Activated gamma-delta T cell treated with anti-CD3 and anti-CD28 coated beads, Interleukin-2, amount 50 U/mL, for 16 hours (primary cell): Measurements from ENCODE around the gene HOGA1.

ENCODE experiments used
- DNase-seq: peaks from one replicate; pipeline ENCODE4 v3.0.0-alpha.2; 2020; ENCODE audit warnings: low read depth

The HOGA1 gene

DNA sequence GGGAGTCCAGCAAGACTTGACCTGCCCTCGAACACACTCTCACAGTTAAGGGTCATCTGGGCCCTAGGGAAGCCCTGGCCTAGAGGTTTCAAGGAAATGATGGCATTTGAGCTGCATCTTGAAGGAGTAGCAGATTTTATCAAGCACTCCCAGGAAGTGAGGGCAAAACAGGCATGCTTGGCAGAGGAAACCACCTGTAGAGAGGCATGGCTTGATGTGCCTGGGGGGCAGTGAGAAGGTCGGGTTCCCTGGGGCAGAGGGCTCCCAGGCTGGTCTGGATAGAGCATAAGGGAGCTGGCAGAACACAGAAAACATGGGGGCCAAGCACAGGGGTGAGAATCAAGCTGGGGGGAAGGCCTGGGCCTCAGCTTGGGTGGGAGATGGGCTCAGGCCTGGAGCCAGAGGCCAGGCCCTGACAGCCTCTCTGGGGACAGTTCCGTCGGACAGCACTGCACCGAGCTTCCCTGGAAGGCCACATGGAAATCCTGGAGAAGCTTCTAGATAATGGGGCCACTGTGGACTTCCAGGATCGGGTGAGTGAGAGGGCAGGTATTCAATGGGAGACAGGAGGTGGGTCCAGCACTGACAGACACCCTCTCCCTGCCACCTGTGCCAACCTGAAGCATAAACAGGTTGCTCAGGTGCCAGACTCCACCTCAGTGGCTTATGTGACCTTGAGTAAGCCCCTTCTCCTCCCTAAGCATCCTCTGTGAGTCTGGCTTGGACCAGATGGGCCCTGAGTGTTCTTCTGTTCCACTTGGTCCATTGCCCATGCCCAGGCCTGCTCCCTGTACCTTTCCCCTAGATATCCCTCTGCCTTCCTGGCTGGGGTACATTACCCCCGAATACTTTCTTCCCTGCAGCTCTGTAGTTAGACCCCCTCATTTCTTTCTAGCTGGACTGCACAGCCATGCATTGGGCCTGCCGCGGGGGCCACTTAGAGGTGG, 3.5 kb upstream of the HOGA1 start:
- DNase-seq = no peak

DNA sequence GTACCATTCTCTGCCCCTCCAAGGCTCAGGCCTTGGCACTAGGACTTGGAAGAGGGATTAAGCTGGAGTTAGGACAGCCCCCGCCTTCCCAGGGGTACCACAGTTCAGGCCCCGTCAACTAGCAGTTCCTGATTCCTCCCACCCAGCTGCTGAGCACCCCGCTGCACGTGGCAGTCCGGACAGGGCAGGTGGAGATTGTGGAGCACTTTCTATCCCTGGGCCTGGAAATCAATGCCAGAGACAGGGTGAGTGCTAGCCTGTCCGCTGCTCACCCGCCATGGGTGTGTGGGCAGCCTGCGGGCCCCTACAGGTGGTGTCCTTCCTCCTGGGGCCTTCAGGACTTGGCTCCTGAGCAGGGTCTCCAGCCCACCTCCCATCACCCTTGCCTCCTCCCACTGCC, 2.0 kb upstream of the HOGA1 start:
- DNase-seq = no peak

DNA sequence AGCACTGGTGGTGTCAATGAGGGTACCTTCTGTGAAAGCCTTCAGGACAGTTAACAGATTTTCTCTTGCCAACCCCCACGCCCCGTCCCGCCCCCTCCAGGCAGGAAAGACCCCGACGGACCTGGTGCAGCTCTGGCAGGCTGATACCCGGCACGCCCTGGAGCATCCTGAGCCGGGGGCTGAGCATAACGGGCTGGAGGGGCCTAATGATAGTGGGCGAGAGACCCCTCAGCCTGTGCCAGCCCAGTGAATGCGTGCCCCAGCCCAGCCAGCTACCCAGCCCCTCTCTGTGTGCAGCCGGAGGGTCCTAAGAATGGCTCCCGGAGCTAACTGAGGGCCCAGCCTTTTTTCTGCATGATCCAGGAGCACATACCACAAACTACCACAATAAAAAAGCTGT, 713 bp upstream of the HOGA1 start:
- DNase-seq = no peak

DNA sequence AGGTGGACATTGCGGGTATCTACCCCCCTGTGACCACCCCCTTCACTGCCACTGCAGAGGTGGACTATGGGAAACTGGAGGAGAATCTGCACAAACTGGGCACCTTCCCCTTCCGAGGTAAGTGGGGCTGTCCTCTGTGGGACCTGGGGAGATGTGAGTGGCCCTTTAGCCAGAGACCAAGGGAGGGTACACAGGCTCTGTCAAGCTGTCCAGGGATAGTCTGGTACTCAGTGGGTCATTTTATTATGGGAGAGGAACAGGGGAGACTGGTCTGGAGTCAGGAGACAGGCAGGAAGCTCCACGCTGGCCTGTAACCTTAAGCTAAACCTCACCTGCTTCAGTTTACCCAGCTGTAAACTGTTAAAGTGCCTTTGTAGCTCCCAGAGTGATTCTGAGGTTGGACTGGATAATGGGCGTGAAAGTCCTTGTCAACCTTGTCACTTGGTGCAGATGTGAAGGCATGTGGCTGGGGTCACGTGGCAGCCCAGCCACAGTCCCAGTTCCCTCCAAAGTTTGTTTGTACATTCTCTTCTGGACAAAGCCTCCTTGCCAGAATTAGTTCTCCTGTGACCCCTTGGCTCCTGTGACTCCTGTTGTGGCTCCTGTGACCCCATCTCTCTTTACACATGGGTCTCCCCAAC, 729 bp downstream of the HOGA1 start:
- no peak for DNase-seq

DNA sequence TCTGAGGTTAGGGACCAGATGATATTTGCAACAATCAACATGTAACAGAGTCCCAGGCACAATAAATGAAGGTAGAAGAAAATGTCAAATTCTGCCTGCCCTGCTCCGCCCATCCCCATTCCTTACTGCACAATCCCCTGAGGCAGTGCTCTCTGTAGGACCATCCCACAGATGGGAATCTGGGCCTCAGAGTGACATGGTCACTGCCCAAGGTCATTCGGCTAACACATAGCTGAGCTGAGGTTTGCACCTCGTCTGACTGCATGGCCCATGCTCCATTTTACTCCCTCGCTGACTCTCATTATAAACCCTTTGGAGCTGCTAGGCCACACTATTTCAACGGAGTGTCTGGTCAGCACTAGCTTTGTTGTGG, 1.2 kb downstream of the HOGA1 start:
- DNase-seq = no peak

DNA sequence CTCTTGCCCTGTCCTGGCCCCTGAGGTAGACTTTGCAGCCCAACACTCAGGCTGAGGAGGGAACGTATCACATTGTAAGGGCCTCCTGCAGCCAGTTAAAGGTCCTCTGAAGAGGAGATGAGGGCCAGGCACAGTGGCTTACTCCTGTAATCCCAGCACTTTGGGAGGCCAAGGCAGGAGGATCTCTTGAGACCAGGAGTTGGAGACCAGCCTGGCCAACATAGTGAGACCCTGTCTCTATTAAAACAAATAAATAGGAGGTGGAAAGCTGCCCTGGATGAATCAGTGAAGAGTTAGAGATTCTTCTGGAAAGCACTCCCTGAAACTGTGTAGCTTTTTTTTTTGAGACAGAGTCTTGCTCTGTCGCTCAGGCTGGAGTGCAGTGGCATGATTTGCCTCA, 3.0 kb downstream of the HOGA1 start:
- DNase-seq = no peak

DNA sequence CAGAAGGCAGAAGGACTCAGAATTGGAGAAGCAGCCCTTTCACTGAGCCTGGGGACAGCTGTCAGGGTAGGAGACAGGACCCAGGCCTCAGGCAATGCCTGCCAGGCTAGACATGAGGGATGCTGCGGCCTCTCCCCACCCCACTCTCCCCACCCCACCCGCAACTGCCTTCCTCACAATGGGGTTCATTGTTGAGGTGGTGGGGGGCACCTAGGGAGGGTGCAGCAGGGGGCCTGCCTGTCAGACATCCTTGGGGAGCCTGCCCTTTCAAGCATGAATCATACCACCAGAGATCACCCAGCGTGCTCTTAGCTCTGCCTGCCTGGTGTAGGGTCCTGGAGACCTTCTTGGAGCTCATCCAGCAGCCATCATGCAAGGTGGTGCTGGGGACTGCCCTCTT, 5.3 kb downstream of the HOGA1 start, which contains the start of gene C10orf62:
Gene C10orf62 (plus strand): TSS at position 243 of the 400 bp plus-strand sequence. CDS start 177 bp downstream, outside the sequence.
- DNase-seq = no peak

DNA sequence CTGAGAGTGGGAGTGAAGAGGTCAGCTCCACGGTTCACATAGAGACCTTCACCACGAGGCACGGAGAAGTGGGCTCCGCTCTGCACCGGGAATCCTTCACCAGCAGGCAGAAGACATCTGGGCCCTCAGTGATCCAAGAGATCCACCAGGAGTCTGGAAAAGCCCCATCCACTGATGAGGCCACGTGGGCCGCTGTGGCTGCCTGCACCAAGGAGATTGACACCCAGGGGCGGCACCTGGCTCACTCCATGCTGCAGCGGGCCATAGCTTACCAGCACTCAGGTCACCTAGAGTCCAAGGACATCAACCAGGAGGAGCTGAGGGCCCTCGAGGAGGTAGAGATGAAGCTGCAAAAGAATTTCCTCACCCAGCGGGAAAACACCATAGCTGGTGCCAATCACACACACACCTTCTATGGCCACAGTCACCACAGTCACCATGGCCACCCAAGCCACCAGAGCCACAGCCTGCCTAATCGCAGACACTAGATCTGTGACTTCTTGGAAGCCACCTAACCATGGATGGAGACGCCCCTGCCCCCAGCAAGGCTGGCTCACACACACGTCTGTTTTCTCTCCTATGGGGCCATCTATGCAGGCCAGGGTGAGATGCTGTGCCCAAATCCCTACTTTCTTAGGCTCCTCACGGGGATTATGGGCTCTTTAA, 6.0 kb downstream of the HOGA1 start:
- no peak for DNase-seq

DNA sequence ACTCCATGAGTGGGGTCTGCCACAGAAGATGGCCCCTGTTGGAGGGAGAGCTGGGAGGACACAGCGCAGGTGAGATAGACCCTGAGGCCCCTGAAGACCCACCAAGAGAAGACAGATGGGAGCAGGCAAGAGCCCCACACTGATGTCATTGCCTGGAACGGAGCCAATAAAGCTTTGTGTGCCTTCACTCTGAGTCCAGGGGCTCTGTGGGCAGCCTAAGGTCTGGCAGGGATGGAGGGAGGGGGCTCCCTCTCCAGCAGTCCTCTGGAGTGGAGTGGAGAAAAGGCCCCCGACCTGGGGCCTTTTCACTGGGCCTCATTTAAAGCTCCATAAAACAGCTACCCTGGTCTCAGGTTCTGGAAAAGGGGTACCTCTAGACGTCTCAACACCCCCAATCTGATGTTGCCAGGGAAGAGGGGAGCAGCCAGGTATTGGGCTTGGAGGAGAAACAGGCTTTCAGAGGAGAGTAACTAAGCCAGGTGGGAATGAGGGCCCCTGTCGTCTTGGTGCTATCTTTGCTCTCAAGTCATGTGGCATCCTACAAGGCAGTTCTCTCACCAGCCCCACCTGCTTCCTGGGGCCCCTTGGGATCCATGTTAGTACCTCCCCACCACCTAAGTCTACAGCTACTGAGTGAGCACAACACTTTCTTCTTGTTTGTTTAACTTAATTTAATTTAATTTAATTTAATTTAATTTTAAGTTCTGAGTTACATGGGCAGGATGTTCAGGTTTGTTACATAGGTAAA, 6.7 kb downstream of the HOGA1 start:
- no peak for DNase-seq

DNA sequence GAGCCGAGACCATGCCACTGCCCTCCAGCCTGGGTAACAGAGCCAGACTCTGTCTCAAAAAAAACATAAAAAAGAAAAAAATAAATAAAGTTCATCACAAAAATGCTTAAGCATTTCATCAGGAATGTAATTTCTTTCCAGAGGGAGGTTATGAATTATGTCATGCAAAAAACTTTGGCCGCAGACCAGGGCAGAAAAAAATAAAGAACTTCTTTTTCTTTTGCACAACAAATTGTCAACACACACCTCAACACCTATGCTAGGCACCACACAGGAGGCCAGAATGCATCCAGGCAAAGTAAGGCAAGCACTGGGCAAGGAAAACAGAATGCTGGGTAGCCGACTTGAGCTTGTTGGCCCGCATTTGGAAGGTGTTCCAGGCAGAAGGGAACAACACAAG, 9.2 kb downstream of the HOGA1 start:
- DNase-seq = no peak

DNA sequence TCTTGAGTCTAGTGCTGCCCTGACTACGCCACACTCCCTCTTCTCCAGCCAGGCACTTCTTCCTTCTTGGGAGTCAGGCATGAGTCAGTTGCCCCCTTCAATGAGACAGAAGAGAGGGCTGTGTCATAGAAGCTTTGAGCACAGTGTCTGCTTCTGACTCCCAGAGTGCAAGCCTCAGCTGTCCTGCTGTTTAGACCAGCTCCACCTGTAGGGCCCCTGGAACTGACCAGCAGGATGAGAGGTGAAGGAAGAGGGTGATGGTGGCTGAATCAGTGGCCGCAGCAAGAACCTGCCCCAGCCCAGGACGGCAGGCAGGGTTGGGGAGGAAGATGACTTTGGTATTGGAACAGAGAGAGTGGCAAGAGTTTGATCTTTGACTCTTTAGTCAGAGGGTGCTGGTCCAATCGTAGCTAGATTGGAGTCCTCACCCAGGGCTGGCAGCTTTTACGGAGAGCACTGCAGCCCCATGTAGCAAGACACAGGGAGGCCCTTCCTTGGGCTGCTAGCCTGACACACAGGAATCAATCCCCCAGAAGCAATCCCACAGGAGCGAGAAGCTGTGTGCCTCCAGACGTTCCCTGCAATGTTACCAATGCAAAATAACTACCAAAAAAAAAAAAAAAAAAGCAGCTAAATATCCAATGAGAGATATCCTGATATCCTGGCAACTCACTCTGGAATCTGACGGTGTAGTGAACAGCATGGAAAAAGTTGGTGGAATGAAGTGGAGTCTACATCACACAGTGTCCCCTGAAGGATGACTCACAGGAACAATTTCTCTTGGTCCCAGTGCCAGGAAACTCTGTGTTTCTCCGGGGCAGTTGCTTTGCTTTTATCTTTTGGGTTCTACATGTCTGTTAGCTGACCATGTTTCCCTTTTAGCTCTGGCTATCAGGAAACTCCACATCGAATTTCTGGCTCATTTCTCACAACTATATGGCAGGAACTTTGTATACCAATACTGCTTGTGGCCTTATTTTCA, 12.2 kb downstream of the HOGA1 start:
- DNase-seq = no peak

DNA sequence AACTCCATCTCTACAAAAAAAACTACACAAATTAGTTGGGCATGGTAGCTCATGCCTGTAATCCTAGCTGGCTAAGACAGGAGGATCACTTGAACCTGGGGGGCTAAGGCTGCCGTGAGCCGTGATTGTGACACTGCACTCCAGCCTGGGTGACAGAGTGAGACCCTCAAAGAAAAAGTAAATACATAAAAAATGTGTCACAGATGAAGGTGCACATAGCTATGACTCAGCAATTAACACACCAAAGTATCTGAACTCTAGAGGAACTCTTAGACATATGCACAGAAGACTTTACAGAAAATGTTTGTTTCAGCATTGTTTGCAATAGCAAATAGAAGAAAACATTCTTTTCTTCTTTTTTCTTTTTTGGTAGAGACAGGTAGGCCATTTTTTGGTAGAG, 13.6 kb downstream of the HOGA1 start:
- DNase-seq = no peak

DNA sequence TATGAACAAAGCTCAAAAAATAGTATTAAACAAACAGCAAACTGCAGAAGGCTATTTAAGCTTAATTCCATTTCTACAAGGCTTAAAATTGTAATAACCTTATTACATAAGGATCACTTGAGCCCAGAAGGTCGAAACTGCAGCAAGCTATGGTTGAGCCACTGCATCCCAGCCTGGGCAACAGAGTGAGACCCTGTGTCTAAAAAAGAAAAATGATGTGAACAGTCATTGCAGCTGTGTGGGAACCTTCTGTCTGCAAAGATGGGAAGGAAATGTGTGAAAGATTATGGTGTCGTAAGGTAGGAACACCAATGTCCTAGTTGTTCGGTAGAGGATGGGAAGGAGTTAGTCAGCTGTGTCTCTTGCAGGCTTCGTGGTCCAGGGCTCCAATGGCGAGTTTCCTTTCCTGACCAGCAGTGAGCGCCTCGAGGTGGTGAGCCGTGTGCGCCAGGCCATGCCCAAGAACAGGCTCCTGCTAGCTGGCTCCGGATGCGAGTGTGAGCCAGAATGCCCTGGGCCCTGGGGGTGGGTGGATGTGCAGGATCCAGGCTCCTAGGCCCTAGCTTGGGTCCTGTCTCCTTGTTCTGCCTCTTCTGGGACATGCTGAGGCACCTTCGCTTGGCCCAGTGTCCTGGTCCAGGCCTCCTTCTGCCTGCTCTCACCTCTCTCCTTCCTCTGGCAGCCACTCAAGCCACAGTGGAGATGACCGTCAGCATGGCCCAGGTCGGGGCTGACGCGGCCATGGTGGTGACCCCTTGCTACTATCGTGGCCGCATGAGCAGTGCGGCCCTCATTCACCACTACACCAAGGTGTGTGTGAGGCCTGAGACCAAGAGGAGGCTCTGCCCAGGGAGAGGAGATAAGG, 14.4 kb downstream of the HOGA1 start:
- DNase-seq = no peak

DNA sequence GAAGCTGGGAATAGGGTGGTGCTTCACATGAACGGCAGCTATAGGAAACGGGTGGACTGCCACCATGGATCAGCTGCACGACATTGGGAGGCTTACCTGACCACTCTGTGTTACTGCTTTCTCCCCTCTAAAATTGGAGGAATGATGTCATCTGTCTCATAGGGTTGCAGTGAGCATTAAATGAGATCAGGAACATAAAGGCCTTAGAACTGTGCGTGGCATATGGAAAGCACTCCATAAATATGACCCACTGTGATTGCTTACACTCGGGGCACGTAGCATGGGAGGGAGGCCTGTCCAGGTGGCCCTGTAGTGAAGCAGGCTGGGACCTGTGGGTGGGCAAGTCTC, 15.1 kb downstream of the HOGA1 start:
- DNase-seq = no peak

DNA sequence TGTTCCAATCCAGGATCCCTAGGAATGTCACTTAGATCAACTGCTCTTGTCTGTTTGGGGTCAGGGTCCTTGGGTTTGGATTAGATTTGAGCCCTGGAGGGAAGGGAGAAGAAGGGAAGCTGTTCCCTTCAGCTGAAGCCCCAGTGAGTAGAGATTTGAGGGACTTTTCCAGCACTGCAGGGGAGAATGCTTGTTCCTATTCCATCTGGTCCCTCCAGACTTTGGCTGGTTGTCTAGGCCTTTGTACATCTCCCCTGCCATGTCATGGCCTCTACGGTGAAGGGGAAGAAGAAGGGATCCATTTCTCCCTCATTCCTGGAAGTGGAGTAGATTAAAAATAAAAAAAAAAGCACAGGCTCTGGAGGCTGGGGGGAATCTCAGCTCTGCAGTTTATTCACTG, 16.4 kb downstream of the HOGA1 start:
- no peak for DNase-seq

DNA sequence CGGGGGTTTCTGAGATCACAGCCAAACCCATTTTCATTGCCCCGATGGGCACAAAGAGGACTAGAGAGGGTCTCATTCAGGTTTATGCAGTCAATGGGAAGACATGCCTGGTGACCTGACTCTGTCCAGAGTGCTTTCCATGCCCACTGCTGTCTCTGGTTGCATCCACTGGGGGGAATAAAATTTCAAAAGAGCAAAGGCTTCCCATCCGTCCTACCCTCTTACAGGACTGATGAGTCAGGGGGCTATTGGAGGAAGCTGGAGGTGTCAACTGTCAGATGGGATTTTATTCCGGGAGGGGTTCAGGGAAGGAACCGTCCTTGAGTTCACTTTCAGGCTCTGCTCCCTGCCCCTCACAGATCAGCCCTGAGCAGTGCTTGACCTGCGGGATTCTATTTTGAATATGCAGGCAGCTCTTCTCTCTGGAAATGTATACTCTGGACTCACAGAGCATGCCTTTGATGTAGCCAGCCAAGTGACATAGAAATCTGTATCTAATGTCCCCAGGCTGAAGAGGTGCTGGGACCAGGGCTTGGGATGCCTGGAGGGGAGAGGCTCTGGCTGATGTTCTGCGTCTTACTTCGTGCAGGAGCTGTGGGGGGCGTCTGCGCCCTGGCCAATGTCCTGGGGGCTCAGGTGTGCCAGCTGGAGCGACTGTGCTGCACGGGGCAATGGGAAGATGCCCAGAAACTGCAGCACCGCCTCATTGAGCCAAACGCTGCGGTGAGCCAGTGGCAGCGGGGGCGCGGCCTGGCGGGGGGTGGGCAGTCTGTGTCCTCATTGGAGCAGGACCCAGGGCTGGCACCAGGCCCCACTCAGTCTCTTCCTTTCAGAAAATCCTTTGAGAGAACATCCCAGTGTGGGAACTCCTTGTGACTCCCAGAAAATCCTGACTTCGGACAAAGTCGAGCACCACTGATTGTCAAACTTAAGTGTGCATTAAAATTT, 17.4 kb downstream of the HOGA1 start:
- no peak for DNase-seq

DNA sequence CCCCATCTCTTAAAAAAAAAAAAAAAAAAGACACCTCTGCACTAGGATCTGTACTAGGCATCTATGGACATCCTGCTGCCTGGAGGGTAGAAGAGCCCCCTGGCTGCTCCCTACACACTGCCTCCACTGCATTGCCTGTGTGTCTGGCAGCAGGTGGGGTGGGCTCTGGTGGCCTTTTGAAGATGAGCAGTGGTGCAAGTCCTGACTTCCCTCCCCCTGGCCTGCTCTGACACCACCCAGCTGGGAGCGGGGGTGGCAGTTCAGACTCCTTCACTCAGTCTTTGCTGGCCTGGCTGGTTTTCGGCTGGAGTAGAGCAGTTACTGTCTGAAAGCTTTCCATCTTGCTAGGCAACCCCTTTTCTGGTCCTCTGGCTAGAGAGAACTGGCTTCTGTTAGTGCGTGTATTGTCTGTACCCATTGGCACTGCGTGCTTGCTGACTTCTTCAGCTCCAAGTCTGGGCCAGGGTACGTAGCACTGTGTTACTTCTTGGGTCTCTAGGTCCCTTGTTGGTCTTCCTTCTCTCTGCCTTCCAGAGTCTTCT, 23.0 kb downstream of the HOGA1 start:
- no peak for DNase-seq

DNA sequence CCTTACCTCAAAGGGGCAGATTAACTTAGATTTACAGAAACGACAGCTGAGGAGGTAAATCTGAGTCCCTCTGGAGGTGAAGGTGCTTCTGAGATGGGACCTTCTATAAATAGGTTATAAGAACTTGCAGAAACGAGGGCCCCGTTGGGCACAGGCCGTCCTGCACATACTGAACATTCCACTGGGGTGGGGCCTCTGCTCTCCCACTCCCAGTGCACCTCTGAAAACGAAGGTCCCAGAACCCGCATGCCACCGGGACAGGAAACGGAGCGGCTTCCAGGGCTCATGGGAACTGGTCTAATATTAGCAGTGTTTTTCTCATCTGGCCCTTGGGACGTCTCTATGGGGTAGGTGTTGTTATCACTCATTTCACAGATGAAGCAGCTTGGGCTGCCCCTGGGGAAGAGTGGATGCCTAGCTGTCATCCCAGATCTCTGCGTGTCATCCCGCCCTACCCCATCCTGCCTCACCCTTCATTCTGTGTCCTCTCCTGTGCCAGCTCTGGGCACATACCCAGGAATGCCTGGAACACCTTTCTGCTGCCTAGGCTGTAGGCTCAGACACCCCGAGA, 24.9 kb downstream of the HOGA1 start:
- DNase-seq = no peak
